SKM-1 (cell line): Measurements from ENCODE around the gene BCL2.

Source experiments
- DNase-seq: peaks from one replicate; lab custom pipeline; 2025; ENCODE audit not compliant: unreplicated experiment; lab: John Stamatoyannopoulos, UW

The BCL2 gene

GRCh38 chr18:63161761-63162195 lies 157.8 kb downstream of the BCL2 start:
- DNase-seq: no peak

- DNase-seq: no peak
Observed at GRCh38 chr18:63161032-63161760, 158.4 kb downstream of the BCL2 start.

GRCh38 chr18:63160172-63160995 lies 159.2 kb downstream of the BCL2 start:
- DNase-seq: no peak

DNA sequence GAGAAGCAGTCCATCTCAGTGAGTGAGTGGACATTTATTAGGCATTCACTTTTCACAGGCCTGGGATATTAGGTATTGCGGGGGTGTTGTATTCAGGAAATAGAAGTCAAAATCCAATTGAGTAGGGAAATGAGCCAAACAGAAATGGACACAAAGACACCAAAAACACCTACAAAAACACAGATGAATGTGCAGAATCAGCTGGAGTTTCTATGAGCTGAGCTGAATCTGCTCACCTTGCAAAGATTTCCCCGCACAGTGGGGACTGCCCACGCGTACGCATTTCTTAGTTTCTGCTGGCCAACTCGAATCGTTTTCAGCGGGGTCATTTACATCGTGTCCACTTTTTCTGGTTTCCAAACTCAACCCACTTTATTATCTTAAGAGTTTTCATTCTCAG lies 160.0 kb downstream of the BCL2 start:
- no peak for DNase-seq

DNA sequence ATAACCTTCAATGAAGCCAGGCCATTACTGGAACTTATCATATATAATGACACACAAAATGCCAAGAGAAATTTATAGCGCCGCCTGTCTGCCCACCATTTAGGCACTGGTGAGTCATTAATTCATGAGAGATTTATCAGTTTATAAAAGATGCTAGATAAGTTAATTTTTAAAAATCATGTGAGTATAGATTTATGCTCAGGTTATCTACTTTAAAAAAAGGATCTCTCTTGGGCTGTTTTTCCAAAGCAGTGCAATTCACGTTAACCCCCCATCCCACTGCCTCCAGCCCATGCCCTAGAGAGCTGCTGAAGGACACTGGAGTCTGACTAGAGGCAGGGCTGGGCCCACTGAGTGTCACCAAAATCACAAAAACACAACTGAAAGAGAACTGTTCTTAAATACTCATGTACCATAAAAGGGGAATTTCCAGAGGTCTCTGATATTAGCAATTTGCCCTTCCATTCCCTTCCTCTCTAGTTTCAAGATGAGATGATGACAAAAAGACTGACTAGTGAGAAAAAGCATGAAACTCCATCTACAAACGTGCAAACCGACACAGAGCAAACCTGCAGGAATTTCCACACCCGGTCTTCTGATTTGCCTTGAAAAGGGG lies 160.8 kb downstream of the BCL2 start:
- DNase-seq: no peak

- no peak for DNase-seq
Observed at GRCh38 chr18:63158012-63158631, 161.4 kb downstream of the BCL2 start.

- DNase-seq: no peak
Observed at GRCh38 chr18:63157293-63158011, 162.1 kb downstream of the BCL2 start.

GRCh38 chr18:63155910-63156773 lies 163.4 kb downstream of the BCL2 start:
- no peak for DNase-seq

GRCh38 chr18:63155169-63155852 lies 164.3 kb downstream of the BCL2 start:
- no peak for DNase-seq

DNA sequence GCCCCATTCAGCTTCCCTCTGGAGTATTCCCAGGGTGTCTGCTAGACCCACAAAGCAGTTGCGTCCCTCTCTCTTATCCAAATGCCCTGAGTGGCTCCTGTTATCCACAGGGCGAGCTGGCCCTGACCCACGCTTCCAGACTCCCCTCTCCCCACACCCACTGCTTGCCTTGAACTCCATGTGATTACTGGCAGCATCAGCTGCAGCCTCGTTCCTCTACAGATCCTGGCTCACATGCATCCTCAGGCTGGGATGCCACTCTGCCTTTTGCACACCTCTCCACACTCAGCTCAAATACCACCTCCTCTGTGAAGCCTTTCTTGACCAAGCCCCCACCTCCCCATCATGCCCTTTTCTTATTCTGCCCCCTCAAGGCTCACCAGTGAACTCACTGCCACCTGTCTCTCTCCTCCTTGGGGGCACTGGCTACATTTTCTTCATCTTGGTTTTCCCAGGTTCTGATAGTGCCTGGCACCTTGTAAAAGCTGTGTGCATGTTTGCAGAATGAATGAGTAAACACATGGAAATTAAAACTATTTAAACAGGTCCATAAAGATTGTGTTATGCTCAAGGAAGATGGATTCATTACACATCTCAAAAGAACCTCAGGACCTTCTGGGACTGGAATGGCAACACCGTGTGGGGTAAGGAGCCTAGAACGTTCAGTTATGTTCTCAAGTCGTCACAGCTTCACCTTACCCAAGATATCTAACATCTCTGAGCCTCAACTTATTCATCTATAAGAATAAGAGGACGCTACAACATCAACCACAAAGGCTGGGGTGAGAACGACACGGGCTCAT lies 165.0 kb downstream of the BCL2 start:
- no peak for DNase-seq

DNA sequence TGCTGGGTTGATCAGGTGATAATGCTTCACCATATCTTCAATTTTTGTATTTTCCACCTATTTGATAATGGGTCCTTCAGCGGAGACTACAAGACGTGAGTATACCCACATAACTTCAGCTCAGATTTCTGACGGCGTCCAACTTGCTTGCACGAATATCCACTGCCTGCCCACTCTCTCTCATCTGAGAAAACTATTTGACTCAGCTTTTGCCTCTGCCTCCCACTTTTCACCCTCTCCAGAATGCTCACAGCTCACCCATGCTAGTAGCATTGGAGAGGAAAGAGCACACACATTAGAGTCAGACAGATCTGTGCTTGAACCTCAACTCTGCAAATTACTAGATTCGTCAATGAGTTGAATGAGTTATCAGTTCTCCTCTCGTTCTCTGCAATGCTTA lies 166.8 kb downstream of the BCL2 start:
- no peak for DNase-seq

DNA sequence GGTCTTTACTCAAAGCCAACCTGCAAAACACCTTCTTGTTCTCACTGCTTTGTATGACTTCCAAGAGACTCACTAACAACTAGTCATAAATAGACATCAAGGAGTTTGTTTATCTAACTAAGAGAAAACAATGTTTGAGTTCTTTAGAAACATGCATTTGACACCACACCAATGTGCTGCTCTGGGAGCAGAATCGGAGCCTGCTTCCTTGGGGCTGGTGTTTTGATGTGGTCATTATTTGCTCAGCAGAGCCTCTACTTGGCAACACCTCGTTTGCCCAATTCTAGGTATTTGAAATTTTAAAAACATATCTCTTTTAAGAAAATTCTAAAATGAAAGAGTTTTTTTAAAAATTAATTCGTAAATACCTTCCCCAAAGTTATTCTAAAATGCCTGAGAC lies 167.5 kb downstream of the BCL2 start:
- no peak for DNase-seq

DNA sequence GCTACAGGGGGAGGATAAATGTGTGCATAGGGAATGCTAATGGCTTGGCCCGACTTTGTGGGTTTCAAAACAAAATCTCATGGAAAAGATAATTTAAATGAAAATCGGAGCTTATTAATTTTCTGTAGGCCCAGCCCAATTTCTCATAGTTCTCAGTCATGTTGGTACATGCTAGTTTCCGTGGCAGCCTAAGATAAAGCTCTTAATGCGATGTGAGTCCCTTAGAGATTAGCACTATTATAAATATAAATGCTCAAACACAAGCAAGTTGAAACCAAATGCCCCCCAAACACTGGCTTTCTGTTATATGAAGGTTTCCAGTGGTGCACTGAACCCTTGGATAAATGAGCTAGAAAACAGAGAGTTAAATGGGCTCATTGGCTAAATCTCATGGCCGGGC lies 168.0 kb downstream of the BCL2 start:
- DNase-seq: no peak

DNA sequence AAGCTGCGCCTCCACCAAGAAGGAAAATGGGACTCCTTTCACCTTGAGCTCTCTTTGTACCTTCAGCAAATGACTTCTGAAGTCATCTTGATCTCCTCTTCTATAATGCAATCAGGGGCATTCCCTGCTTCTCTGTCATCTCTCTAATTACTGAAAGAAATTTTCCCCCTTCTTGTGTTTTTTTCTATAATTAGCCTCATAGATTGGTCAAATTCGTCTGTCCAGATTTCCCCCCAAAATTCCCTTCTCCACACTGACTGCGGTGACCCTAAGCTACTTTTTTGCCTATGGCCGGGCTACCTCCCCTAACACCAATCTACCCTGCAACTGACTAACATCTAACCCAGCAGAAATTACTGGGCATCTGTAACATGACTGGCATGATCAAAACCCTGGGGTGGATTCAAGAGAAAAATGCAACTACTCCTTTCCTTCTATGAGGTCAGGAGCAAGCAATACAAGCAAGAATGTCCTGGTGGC lies 168.6 kb downstream of the BCL2 start:
- no peak for DNase-seq

DNA sequence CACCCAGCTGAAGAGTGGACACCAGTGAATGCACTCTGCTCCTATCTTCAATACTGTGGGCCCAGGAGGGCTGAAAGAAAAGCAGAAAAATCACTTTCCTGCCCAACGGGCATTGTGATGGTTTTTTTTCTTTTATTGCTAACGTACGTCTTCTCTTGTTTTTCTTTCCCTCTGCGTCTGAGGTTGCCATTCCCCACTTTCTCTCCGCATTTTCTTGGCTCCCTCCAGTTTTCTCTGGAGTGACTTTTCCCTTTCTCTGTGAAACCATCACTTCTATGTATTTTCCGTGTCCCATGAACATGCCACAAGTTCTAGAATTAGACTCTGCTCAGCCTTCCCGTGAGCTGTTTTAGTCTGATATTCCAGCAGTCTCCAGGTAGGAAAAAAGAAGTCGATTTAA lies 169.2 kb downstream of the BCL2 start:
- no peak for DNase-seq

- no peak for DNase-seq
Observed at GRCh38 chr18:63149302-63149587, 170.3 kb downstream of the BCL2 start.

DNA sequence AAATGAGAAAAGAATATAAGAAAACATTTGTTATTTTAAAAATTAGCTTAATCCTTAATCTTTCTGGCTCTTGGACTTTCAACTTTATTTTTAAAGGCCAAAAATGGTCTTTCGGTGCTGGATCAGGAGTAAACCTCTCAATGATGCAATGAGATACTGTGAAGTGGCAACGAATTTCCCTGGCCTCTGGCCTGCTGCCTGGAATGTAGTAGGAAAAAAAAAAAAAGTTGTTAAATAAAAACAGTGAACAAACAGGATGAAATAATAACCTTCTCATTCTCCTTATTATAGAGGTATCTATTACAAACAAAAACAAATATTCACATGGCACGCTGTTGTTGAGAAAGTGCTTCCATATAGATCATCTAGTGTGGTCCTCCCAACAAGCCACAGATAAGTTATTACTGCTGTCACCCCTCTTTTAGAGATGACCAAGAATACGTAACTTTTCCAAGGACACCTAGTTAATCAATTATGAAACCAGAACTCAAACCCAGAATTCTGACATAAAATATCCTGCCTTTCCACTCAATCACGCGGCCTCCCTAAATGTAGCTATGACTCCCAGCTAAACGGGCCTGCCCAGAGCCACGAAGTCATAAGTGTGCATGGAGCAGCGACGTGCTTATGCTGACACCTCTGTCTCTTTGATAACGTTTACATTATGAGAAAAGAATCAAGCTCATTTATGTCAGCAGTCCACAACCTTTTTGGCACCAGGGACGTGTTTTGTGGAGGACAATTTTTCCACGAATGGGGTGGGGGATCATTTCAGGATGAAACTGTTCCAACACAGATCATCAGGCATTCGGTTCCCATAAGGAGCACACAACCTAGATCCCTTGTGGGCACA lies 170.9 kb downstream of the BCL2 start:
- no peak for DNase-seq

DNA sequence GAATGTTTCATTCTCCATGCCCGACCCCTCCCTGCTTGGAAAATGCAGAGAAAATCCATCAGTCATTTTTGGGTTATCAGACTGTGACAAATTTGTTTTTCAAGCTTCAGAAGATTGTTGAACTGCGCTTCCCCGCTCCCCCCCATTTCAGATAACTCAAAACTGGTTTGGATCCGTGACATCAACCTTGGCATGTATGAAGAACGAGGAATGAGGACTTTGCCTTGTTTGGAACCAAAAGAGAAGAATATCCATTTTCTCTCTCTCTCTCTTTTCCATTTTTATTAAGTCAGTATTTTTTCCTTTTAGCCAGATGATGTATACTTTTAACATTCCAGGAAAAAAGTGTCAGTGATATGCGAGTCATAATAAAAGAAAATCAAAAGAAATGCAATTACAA lies 171.6 kb downstream of the BCL2 start:
- no peak for DNase-seq
